Measurements from ENCODE around the gene SLC26A9. TPM values are rescaled to one million over a fixed set of nuclear protein-coding genes. Genes with fewer than 3 reads are reported as not detected.

Gene SLC26A9
- total and polyA plus RNA-seq, 7 experiments from 2014 or later: not detected

GRCh38 chr1:205950280-205950679 is 7.0 kb upstream of the SLC26A9 start:
- DNase-seq (no peak), ATAC-seq (no peak)
- Mint-ChIP-seq H3K27ac (no peak overlapping the region), H3K36me3 (no peaks in the 10 kb centered on the region), H3K4me1 (peaks cover 0 to 3% (median 0%) of the 10 kb centered on the region in 7 donors), H3K27me3 (peaks cover 3 to 33% (median 10%) of the 10 kb centered on the region in 5 donors), H3K9me3 (peaks cover 0 to 2% (median 0%) of the 10 kb centered on the region in 11 donors), H3K4me3 (no peak overlapping the region)
- Histone ChIP-seq H3K9me3 (ENCODE audit: control insufficient read depth in 2 of 3, low read length in 3 of 3) (no peaks in the 10 kb centered on the region), H3K4me1 (ENCODE audit: control insufficient read depth in 2 of 2, insufficient read depth in 2 of 2, low read length in 2 of 2) (no peaks in the 10 kb centered on the region), H3K27ac (ENCODE audit: low read depth, low read length) (no peak overlapping the region), H3K4me3 (ENCODE audit: low read length) (no peak overlapping the region), H3K27me3 (ENCODE audit: control insufficient read depth in 2 of 2, insufficient read depth in 2 of 2, low read length in 2 of 2) (no peaks in the 10 kb centered on the region), H3K36me3 (ENCODE audit: control insufficient read depth in 2 of 3, insufficient read depth in 3 of 3, low read length in 3 of 3) (no peaks in the 10 kb centered on the region)
- POLR2A ChIA-PET: no interaction called here
- intact Hi-C loops (cut with micrococcal nuclease): no loop called here
- CTCF ChIA-PET: no interaction called here

GRCh38 chr1:205949753-205950152 is 6.5 kb upstream of the SLC26A9 start:
- Histone ChIP-seq H3K27ac (ENCODE audit: low read depth, low read length) (no peak overlapping the region), H3K9me3 (ENCODE audit: control insufficient read depth in 2 of 3, low read length in 3 of 3) (no peaks in the 10 kb centered on the region), H3K4me1 (ENCODE audit: control insufficient read depth in 2 of 2, insufficient read depth in 2 of 2, low read length in 2 of 2) (no peaks in the 10 kb centered on the region), H3K36me3 (ENCODE audit: control insufficient read depth in 2 of 3, insufficient read depth in 3 of 3, low read length in 3 of 3) (no peaks in the 10 kb centered on the region), H3K27me3 (ENCODE audit: control insufficient read depth in 2 of 2, insufficient read depth in 2 of 2, low read length in 2 of 2) (no peaks in the 10 kb centered on the region), H3K4me3 (ENCODE audit: low read length) (no peak overlapping the region)
- Mint-ChIP-seq H3K27me3 (peaks cover 0 to 33% (median 7%) of the 10 kb centered on the region in 5 donors), H3K4me1 (peaks cover 0 to 3% (median 0%) of the 10 kb centered on the region in 7 donors), H3K4me3 (no peak overlapping the region), H3K36me3 (no peaks in the 10 kb centered on the region), H3K9me3 (peaks cover 0 to 2% (median 0%) of the 10 kb centered on the region in 11 donors), H3K27ac (no peak overlapping the region)
- ChIA-PET POLR2A (no interaction called here), CTCF (no interaction called here)
- intact Hi-C loops (cut with micrococcal nuclease): no loop called here
- ATAC-seq: no peak
- DNase-seq: no peak

GRCh38 chr1:205948886-205949285 is 5.6 kb upstream of the SLC26A9 start:
- H3K4me3 Mint-ChIP-seq: no peak overlapping the region
- no peaks in the 10 kb centered on the region for H3K9me3 ChIP-seq (ENCODE audit: control insufficient read depth in 2 of 3, low read length in 3 of 3)

GRCh38 chr1:205948039-205948438 is 4.8 kb upstream of the SLC26A9 start:
- ATAC-seq: no peak
- DNase-seq: no peak
- Histone ChIP-seq H3K4me1 (ENCODE audit: control insufficient read depth in 2 of 2, insufficient read depth in 2 of 2, low read length in 2 of 2) (no peaks in the 10 kb centered on the region), H3K27ac (ENCODE audit: low read depth, low read length) (no peak overlapping the region), H3K36me3 (ENCODE audit: control insufficient read depth in 2 of 3, insufficient read depth in 3 of 3, low read length in 3 of 3) (no peaks in the 10 kb centered on the region), H3K9me3 (ENCODE audit: control insufficient read depth in 2 of 3, low read length in 3 of 3) (no peaks in the 10 kb centered on the region), H3K27me3 (ENCODE audit: control insufficient read depth in 2 of 2, insufficient read depth in 2 of 2, low read length in 2 of 2) (no peaks in the 10 kb centered on the region), H3K4me3 (ENCODE audit: low read length) (no peak overlapping the region)
- Mint-ChIP-seq H3K4me3 (no peak overlapping the region), H3K36me3 (no peaks in the 10 kb centered on the region), H3K9me3 (no peaks in the 10 kb centered on the region), H3K27me3 (peaks cover 7 to 31% (median 20%) of the 10 kb centered on the region in 5 donors), H3K4me1 (peaks cover 0 to 3% (median 0%) of the 10 kb centered on the region in 7 donors), H3K27ac (no peak overlapping the region)
- intact Hi-C loops (cut with micrococcal nuclease): no loop called here
- POLR2A ChIA-PET: no interaction called here
- CTCF ChIA-PET: no interaction called here

More at GRCh38 chr1:205948886-205949285, 5.6 kb upstream of the SLC26A9 start:
- ChIA-PET POLR2A (no interaction called here), CTCF (no interaction called here)
- Mint-ChIP-seq H3K27ac (peak overlapping the region in 1 of 9 donors; percentile 72), H3K36me3 (no peaks in the 10 kb centered on the region), H3K9me3 (no peaks in the 10 kb centered on the region), H3K27me3 (peaks cover 1 to 29% (median 12%) of the 10 kb centered on the region in 5 donors), H3K4me1 (peaks cover 0 to 3% (median 0%) of the 10 kb centered on the region in 7 donors)
- intact Hi-C loops (cut with micrococcal nuclease): no loop called here
- no peaks in the 10 kb centered on the region for H3K36me3 ChIP-seq (ENCODE audit: control insufficient read depth in 2 of 3, insufficient read depth in 3 of 3, low read length in 3 of 3)
- ATAC-seq (no peak), DNase-seq (no peak)
- no peaks in the 10 kb centered on the region for H3K4me1 ChIP-seq (ENCODE audit: control insufficient read depth in 2 of 2, insufficient read depth in 2 of 2, low read length in 2 of 2)
- H3K27ac ChIP-seq (ENCODE audit: low read depth, low read length): no peak overlapping the region
- H3K27me3 ChIP-seq (ENCODE audit: control insufficient read depth in 2 of 2, insufficient read depth in 2 of 2, low read length in 2 of 2): no peaks in the 10 kb centered on the region
- no peak overlapping the region for H3K4me3 ChIP-seq (ENCODE audit: low read length)

GRCh38 chr1:205947024-205947423 is 3.8 kb upstream of the SLC26A9 start:
- Histone ChIP-seq H3K9me3 (ENCODE audit: control insufficient read depth in 2 of 3, low read length in 3 of 3) (no peaks in the 10 kb centered on the region), H3K4me3 (ENCODE audit: low read length) (no peak overlapping the region), H3K36me3 (ENCODE audit: control insufficient read depth in 2 of 3, insufficient read depth in 3 of 3, low read length in 3 of 3) (no peaks in the 10 kb centered on the region), H3K27me3 (ENCODE audit: control insufficient read depth in 2 of 2, insufficient read depth in 2 of 2, low read length in 2 of 2) (no peaks in the 10 kb centered on the region), H3K4me1 (ENCODE audit: control insufficient read depth in 2 of 2, insufficient read depth in 2 of 2, low read length in 2 of 2) (no peaks in the 10 kb centered on the region), H3K27ac (ENCODE audit: low read depth, low read length) (no peak overlapping the region)
- H3K4me1 Mint-ChIP-seq: peaks cover 0 to 3% (median 0%) of the 10 kb centered on the region in 7 donors
- no peak for DNase-seq
- peaks cover 15 to 31% (median 30%) of the 10 kb centered on the region in 5 donors for H3K27me3 Mint-ChIP-seq
- H3K27ac Mint-ChIP-seq: no peak overlapping the region
- no peaks in the 10 kb centered on the region for H3K36me3 Mint-ChIP-seq
- H3K4me3 Mint-ChIP-seq: no peak overlapping the region
- H3K9me3 Mint-ChIP-seq: no peaks in the 10 kb centered on the region
- ChIA-PET CTCF (no interaction called here), POLR2A (no interaction called here)
- ATAC-seq: no peak
- intact Hi-C loops (cut with micrococcal nuclease): no loop called here

- no peak overlapping the region for H3K27ac Mint-ChIP-seq
- H3K4me1 ChIP-seq (ENCODE audit: control insufficient read depth in 2 of 2, insufficient read depth in 2 of 2, low read length in 2 of 2): no peaks in the 10 kb centered on the region
- DNase-seq: no peak
- intact Hi-C loops (cut with micrococcal nuclease): no loop called here
- peaks cover 22 to 50% (median 38%) of the 10 kb centered on the region in 5 donors for H3K27me3 Mint-ChIP-seq
- H3K4me1 Mint-ChIP-seq: no peaks in the 10 kb centered on the region
- no peak overlapping the region for H3K27ac ChIP-seq (ENCODE audit: low read depth, low read length)
- H3K27me3 ChIP-seq (ENCODE audit: control insufficient read depth in 2 of 2, insufficient read depth in 2 of 2, low read length in 2 of 2): no peaks in the 10 kb centered on the region
- H3K9me3 Mint-ChIP-seq: no peaks in the 10 kb centered on the region
- no peak overlapping the region for H3K4me3 Mint-ChIP-seq
- POLR2A ChIA-PET: no interaction called here
- no peak overlapping the region for H3K4me3 ChIP-seq (ENCODE audit: low read length)
- H3K36me3 Mint-ChIP-seq: no peaks in the 10 kb centered on the region
- CTCF ChIA-PET: no interaction called here
- ATAC-seq: no peak
- H3K9me3 ChIP-seq (ENCODE audit: control insufficient read depth in 2 of 3, low read length in 3 of 3): no peaks in the 10 kb centered on the region
- no peaks in the 10 kb centered on the region for H3K36me3 ChIP-seq (ENCODE audit: control insufficient read depth in 2 of 3, insufficient read depth in 3 of 3, low read length in 3 of 3)
These were observed 1.8 kb upstream of the SLC26A9 start for GRCh38 chr1:205945069-205945468.

- ChIA-PET CTCF (interaction anchor here (1.0 kb wide), 1 partner anchor 12 kb away, joined by 3 read pairs; no protein-coding TSS in a partner anchor), POLR2A (no interaction called here)
- H3K27me3 Mint-ChIP-seq: peaks cover 27 to 55% (median 43%) of the 10 kb centered on the region in 5 donors
- DNase-seq (no peak), ATAC-seq (no peak)
- H3K4me1 ChIP-seq (ENCODE audit: control insufficient read depth in 2 of 2, insufficient read depth in 2 of 2, low read length in 2 of 2): no peaks in the 10 kb centered on the region
- H3K9me3 ChIP-seq (ENCODE audit: control insufficient read depth in 2 of 3, low read length in 3 of 3): no peaks in the 10 kb centered on the region
- no peak overlapping the region for H3K27ac Mint-ChIP-seq
- intact Hi-C loops (cut with micrococcal nuclease): no loop called here
- H3K36me3 ChIP-seq (ENCODE audit: control insufficient read depth in 2 of 3, insufficient read depth in 3 of 3, low read length in 3 of 3): no peaks in the 10 kb centered on the region
- no peaks in the 10 kb centered on the region for H3K4me1 Mint-ChIP-seq
- H3K9me3 Mint-ChIP-seq: no peaks in the 10 kb centered on the region
- H3K4me3 ChIP-seq (ENCODE audit: low read length): no peak overlapping the region
- H3K4me3 Mint-ChIP-seq: no peak overlapping the region
- H3K36me3 Mint-ChIP-seq: no peaks in the 10 kb centered on the region
- no peaks in the 10 kb centered on the region for H3K27me3 ChIP-seq (ENCODE audit: control insufficient read depth in 2 of 2, insufficient read depth in 2 of 2, low read length in 2 of 2)
- H3K27ac ChIP-seq (ENCODE audit: low read depth, low read length): no peak overlapping the region
These were observed 1.3 kb upstream of the SLC26A9 start for GRCh38 chr1:205944525-205944924.

All from naive thymus-derived CD4-positive, alpha-beta T cell (primary cell).